DMS153 treated with DMSO at 0.1 percent for 48 hours (cell line): ENCODE measurements around the gene MEIG1.
"Not testable (repeated sequence)": the region's sequence is repeated elsewhere in the genome, so short reads cannot be mapped to it uniquely, and the experiment has no call there.

Experiments used
- DNase-seq: peaks from one replicate; lab custom pipeline; 2025; ENCODE audit not compliant: unreplicated experiment; lab: John Stamatoyannopoulos, UW

The MEIG1 gene

GRCh38 chr10:14954001-14954770 lies 5.0 kb upstream of the MEIG1 start, which contains the start of gene DCLRE1C:
Gene DCLRE1C, minus strand, starts transcription at chr10:14954096. Its CDS starts 86 bp downstream, at chr10:14954010.
- peak; percentile 48 for DNase-seq

GRCh38 chr10:14954934-14955333 lies 4.3 kb upstream of the MEIG1 start:
- DNase-seq, result no peak

- no peak for DNase-seq
These were observed 342 bp upstream of the MEIG1 start for GRCh38 chr10:14958872-14959220.

DNA sequence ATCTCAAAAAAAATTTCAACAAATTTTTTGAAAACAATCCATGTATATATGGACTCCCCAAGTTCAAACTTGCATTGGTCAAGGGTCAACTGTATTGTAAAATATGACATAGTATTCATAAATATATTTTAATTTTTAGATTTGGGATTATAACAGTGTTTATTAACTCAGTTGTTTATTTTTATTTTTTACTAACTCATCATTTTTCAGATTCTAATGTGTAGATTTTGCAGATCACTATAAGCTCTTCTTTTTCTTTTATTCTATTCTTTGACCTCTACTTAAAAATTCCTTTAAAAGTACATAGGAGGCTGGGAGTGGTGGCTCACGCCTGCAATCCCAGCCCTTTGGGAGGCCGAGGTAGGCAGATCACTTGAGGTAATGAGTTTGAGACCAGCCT lies 8.7 kb downstream of the MEIG1 start:
- DNase-seq, result no peak

- DNase-seq, result no peak
These were observed 12.8 kb downstream of the MEIG1 start for GRCh38 chr10:14971867-14972448.

DNA sequence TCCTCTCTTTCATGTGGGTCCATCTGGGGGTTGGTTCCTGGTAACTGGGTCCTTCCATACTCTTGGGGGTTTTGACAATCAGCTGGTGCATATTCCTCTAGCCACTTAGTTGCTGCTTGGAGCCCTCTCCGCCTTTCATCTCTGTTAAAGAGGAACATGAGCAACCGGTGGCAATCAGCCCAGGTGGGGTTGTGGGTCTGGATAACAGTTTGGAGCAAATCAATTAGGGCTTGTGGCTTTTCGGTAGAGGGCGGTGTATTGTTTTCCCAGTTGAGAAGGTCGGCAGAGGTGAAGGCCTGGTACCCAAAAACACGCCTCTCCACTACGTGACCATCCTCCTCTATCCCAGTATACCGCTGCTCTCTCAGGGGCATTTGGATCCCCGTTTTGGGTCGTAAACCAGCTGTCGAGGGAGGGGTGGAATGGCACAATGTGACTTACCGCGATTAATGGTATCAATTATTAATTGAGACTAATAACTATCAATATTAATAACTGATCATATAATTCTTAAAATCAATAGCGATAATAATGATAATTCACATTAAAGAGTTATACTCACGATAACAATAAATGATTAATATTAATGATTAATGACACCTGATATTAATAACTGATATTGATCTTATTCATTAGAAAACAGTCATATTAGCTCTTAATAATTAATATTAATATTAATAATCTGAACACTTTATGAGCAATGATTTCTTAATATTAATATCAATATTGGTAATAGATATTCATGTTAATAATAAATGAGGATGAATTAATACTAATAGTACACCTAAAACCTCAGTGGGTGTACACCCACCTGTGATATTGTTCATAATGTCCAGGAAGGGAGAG lies 15.2 kb downstream of the MEIG1 start:
- DNase-seq, result not testable (repeated sequence)

GRCh38 chr10:14975672-14976273 lies 16.6 kb downstream of the MEIG1 start:
- DNase-seq, result no peak

GRCh38 chr10:14982744-14983143 lies 23.6 kb downstream of the MEIG1 start:
- DNase-seq, result no peak

- DNase-seq, result not testable (repeated sequence)
These were observed 30.4 kb downstream of the MEIG1 start for GRCh38 chr10:14989552-14989951.

DNA sequence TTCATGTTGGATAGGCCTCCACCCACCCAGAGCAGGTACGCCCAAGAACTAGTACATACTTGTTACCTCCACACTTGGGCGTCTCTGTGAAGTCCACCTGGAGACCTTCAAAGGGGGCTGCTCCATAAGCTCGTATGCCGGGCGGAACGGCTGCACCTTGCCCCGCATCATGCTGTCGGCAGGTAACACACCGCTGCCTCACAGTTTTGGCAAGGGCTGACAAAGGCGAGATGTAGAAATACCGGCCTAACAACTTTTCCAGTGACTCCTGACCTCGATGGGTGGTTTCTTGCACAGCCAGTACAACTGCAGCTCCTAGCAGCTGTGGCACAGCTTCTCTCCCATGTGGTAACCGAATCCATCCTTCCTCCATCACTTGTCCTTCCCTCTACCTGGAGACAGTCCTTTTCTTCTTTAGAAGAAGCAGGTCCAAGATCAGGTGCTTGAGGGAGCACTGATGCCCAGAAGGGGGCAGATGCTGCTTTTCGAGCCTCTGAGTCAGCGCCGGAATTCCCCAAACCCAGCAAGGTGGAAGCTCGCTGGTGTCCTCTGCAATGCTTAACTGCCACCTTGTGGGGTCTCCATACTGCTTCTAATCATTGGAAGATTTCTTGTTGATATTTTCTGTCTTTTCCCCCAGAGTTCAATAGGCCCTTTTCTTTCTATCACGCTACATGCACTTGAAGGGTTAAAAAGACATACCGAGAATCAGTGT lies 32.0 kb downstream of the MEIG1 start:
- DNase-seq, result not testable (repeated sequence)

GRCh38 chr10:14992336-14992735 lies 33.1 kb downstream of the MEIG1 start:
- DNase-seq, result not testable (repeated sequence)

GRCh38 chr10:14993500-14994455 lies 34.6 kb downstream of the MEIG1 start:
- DNase-seq, result not testable (repeated sequence)

- no peak for DNase-seq
These were observed 36.9 kb downstream of the MEIG1 start for GRCh38 chr10:14995964-14996565.

- DNase-seq, result not testable (repeated sequence)
These were observed 54.3 kb downstream of the MEIG1 start for GRCh38 chr10:15013530-15013929.

- no peak for DNase-seq
These were observed 56.3 kb downstream of the MEIG1 start for GRCh38 chr10:15015451-15015850.

- DNase-seq, result not testable (repeated sequence)
These were observed 61.8 kb downstream of the MEIG1 start for GRCh38 chr10:15020966-15021365.
